Activated CD4-positive, alpha-beta T cell treated with anti-CD3 and anti-CD28 coated beads, Interleukin-2, amount 10 ng/mL, durations not matched to agents 24 days and 14 days (primary cell): ENCODE measurements around the gene CD180. TPM values are rescaled to one million over a fixed set of nuclear protein-coding genes. Genes with fewer than 3 reads are reported as not detected.

Experiments
- DNase-seq: peaks from one replicate; pipeline ENCODE4 v3.0.0; 2022
- H3K27ac Mint-ChIP-seq: one replicate; pipeline ENCODE4 v1.8.0; 2022; ENCODE audit warnings: mild to moderate bottlenecking, mixed read lengths
- H3K27me3 Mint-ChIP-seq: one replicate; pipeline ENCODE4 v1.8.0; 2022; ENCODE audit warnings: mixed read lengths
- H3K36me3 Mint-ChIP-seq: one replicate; pipeline ENCODE4 v1.8.0; 2022; ENCODE audit warnings: low read depth, mild to moderate bottlenecking, mixed read lengths
- H3K4me1 Mint-ChIP-seq: one replicate; pipeline ENCODE4 v1.8.0; 2021; ENCODE audit warnings: mixed read lengths
- H3K4me3 Mint-ChIP-seq: one replicate; pipeline ENCODE4 v1.8.0; 2022; ENCODE audit warnings: mild to moderate bottlenecking, moderate library complexity, mixed read lengths
- H3K9me3 Mint-ChIP-seq: one replicate; pipeline ENCODE4 v1.8.0; 2021; ENCODE audit warnings: mixed read lengths
- intact Hi-C: fragments of 100-400 bp; cut with micrococcal nuclease; formaldehyde crosslinking; loops from one replicate; pipeline ENCODE4 v1.15.1; 2023
- total RNA-seq: library from RNA; stranded (reverse); gene quantifications from 2 replicates; pipeline ENCODE4 v1.2.3, GENCODE V29; 2022

Gene CD180
- total RNA-seq, 1 donor from 2014 or later = 0.47 TPM

DNA sequence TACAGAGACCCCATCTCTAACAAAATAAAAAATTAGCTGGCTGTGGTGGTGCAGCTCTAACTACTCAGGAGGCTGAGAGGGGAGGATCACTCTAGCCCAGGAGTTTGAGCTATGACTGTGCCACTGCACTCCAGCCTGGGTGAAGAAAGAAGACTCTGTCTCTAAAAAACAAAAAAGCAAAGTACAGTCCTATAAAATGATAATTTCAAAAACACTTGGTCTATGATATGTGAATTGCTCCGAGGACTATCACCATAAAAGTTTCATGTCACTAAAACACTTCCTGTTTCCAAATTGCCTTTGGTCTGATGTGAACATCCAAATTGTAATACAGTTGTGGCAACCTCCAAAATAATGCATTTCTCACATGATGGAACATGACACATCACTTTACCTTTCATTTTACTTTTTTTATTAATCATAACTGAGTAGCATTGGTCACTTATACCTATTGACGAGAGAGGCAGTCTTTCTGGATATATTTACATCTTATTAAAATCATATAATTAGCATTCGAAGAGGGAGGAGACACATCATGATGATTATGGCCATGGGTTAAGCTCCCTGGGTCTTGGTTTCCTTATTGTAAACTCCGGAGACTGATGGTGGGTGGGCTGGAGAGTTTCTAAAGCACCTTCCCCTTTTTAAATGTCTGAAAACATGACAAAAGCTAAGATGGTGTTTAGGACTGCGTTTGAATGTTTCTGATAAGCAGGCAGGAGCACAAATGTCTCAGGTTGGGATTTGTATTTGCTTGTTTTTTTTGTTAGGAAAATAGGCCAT is 25.8 kb upstream of the CD180 start:
- no peak for DNase-seq
- peaks cover 3% of the 10 kb centered on the region for H3K36me3 Mint-ChIP-seq
- H3K4me1 Mint-ChIP-seq = peaks cover 44% of the 10 kb centered on the region
- H3K27ac Mint-ChIP-seq = peak overlapping the region; percentile 90
- H3K9me3 Mint-ChIP-seq = no peaks in the 10 kb centered on the region
- intact Hi-C loops = no loop called here
- H3K27me3 Mint-ChIP-seq = peaks cover 2% of the 10 kb centered on the region
- peak overlapping the region; percentile 74 for H3K4me3 Mint-ChIP-seq

DNA sequence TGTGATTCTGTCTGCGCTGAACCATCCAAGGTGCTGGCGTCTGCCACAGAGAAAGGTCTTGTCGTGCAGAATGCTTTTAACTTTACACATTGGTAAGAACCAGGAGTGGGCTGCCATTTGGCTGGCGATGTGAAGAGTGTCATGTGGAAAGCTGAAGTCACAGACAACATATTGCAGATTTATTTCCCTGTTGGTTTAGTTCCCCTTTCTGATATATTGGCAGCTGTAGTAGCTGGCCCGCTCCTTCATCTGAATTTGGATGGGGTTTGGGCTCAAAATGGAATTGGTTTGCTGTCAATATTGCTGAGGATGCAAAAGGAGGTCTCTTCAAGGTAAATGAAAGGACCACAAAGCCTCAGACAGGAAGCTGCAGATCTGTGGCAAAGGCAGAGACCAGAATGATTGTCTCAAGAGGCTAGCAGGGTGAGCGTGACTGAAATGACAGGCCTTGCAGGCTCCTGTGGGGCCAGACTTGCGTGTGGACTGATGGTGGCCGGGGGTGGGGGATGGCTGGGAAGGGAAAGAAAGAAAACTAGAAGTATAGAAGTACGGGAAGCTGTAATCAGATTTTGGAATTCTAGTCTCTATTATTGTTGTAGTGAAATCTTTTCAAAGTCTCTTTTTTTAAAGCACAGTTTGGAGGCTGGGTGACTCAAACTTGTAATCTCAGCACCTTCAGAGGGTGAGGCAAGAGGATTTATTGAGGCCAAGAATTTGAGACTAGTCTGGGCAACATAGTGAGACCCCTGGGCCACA is 25.1 kb upstream of the CD180 start:
- H3K27me3 Mint-ChIP-seq = no peaks in the 10 kb centered on the region
- intact Hi-C loops = no loop called here
- peaks cover 3% of the 10 kb centered on the region for H3K36me3 Mint-ChIP-seq
- peak; percentile 89 for DNase-seq
- H3K9me3 Mint-ChIP-seq = peaks cover 3% of the 10 kb centered on the region
- peak overlapping the region; percentile 90 for H3K27ac Mint-ChIP-seq
- H3K4me3 Mint-ChIP-seq = peak overlapping the region; percentile 74
- H3K4me1 Mint-ChIP-seq = peaks cover 52% of the 10 kb centered on the region

DNA sequence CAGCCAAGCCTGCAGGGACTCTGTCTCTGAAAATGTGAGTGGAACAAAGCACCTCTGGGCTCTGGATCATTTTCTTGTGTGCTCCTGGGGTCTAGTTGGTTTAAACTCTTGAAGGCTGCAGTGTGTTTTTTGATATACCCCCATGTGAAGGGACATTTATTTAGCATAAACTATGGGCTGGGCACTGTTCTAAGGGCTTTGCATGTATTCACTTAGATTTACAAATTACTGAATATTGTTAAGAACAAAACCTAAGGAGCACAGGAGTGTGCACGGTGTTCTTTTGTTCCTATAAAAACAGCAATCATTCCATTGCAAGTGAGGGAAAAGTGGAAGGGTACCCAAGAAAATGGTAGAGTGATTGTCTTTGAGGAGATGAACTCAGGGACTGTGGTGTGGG is 20.0 kb upstream of the CD180 start:
- Mint-ChIP-seq H3K36me3 (peaks cover 4% of the 10 kb centered on the region), H3K27me3 (no peaks in the 10 kb centered on the region), H3K27ac (peak overlapping the region; percentile 99), H3K9me3 (peaks cover 3% of the 10 kb centered on the region), H3K4me3 (peak overlapping the region; percentile 83), H3K4me1 (peaks cover 58% of the 10 kb centered on the region)
- intact Hi-C loops = no loop called here
- no peak for DNase-seq

DNA sequence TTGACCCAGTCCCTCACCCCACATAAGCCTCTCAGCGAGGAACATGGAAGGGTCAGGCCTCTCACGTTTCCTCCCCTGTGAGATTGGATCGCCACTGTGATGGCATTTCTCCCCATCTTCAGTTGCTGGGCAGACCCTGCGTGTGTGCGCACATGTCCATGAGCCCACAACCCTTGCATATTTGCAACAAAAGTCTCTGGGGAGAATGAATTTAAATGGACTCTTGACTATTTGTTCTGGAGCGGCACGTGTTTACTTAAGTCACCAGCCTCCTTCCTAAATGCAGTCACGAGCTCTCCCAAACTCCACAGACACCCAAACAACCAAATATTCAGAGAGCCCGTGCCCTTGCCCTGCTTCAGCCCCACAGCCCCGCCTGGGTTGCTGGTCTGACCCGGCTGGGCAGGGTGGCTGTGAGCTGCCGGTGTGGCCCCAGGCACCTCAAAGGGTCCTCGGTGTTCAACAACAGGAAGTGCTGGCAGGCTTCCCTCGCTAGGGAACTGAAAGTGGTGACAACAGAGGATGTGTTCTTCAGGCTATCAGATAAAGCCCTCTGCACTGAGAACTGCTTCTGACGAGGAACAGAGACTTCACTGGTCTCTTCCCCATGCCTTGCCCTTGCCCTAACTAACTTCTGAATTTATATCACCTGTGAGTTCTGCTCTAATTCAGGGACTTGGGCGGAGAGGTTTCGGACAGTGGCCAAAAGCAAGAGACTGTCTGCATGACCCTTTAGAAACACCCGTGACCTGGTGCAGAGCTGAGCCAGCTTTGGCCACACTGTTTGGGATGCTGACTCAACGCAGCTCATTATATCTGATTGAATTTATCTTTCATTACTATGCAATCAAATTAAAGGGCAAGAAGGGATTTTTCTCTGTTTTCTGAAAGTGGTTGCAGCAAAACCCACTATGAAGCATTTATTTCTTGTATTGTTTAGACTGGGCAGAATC is 19.2 kb upstream of the CD180 start:
- Mint-ChIP-seq H3K4me1 (peaks cover 55% of the 10 kb centered on the region), H3K9me3 (peaks cover 3% of the 10 kb centered on the region), H3K36me3 (peaks cover 4% of the 10 kb centered on the region), H3K4me3 (peak overlapping the region; percentile 83), H3K27me3 (no peaks in the 10 kb centered on the region), H3K27ac (peak overlapping the region; percentile 99)
- intact Hi-C loops = no loop called here
- DNase-seq = peak; percentile 93

DNA sequence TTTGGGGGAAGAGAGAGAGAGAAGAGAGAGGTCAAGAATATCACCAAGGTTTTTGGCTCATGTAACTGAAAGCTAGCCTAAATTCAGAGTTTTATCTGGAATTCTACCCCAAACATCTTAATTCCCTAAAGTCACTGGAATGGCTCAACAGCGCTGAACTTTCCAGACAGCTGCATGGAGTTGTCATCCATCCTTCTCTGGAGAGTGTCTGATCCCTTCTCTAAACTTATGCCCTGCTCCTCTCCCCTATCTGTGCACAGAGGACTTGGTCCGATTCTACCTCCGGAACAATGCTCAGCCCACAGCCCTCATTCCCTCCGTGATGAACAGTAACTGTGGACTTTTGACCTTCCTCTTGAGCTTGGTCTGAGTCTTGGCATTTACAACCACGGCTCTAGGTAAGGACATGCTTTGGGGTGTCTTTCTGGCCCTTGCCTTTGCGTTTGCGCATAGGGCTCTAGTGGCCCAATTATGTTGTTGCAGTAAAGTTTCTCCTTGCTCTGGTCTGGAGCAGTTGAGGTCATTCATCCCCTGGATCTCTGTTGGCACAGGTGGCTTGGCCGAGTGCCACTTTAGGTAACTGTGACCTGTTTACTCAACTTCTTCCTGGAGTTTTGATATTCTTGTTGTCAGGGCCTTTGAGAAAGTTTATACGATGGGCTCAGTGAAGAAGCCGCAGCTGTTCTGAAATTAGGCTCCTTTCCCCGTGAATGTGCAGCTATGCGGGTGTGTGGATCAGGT is 18.3 kb upstream of the CD180 start:
- H3K4me1 Mint-ChIP-seq = peaks cover 56% of the 10 kb centered on the region
- peak overlapping the region; percentile 99 for H3K27ac Mint-ChIP-seq
- peak overlapping the region; percentile 8 for H3K4me3 Mint-ChIP-seq
- no peak for DNase-seq
- peaks cover 4% of the 10 kb centered on the region for H3K36me3 Mint-ChIP-seq
- intact Hi-C loops = no loop called here
- peaks cover 3% of the 10 kb centered on the region for H3K9me3 Mint-ChIP-seq
- H3K27me3 Mint-ChIP-seq = no peaks in the 10 kb centered on the region

DNA sequence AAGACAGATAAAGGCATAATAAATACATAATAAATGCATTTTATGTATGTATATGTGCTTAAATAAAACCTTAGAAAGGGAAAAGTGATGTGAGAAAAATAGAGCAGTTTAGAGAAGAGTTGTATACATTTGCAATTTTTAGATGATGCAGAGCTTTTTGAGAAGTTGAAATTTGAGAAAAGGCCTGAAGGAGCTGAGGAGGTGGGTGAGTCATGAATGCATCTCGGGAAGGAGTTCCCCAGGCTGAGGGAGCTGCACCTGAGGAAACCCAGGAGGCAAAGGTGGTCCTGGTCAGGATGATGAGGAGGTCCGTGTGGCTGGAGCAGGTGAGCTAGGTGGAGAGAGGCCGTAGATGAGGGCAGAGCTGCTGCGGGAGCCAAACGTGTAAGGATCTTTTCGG is 17.4 kb upstream of the CD180 start:
- Mint-ChIP-seq H3K27ac (peak overlapping the region; percentile 8), H3K4me3 (no peak overlapping the region), H3K4me1 (peaks cover 59% of the 10 kb centered on the region), H3K27me3 (no peaks in the 10 kb centered on the region), H3K36me3 (peaks cover 4% of the 10 kb centered on the region), H3K9me3 (peaks cover 3% of the 10 kb centered on the region)
- intact Hi-C loops = no loop called here
- DNase-seq = no peak

DNA sequence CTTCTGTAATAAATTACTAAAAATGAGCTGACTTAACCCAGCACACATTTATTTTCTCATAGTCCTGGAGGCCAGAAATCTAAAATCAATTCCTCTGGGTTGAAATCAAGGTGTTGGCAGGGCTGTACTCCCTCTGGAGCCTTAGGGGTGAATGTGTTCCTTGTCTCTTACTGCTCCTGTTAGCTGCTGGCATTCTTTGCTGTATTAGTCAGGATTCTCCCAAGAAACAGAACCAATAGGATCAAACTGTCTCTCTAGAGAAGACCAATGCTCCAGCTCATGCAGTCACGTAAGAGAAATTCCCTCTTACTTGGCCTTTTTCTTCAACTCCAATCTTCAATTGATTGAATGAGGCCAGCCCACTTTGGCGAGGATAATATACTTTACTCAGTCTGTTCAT is 15.3 kb upstream of the CD180 start:
- intact Hi-C loops = no loop called here
- Mint-ChIP-seq H3K9me3 (peaks cover 3% of the 10 kb centered on the region), H3K4me3 (no peak overlapping the region), H3K4me1 (peaks cover 60% of the 10 kb centered on the region), H3K27ac (no peak overlapping the region), H3K36me3 (peaks cover 1% of the 10 kb centered on the region), H3K27me3 (no peaks in the 10 kb centered on the region)
- no peak for DNase-seq

DNA sequence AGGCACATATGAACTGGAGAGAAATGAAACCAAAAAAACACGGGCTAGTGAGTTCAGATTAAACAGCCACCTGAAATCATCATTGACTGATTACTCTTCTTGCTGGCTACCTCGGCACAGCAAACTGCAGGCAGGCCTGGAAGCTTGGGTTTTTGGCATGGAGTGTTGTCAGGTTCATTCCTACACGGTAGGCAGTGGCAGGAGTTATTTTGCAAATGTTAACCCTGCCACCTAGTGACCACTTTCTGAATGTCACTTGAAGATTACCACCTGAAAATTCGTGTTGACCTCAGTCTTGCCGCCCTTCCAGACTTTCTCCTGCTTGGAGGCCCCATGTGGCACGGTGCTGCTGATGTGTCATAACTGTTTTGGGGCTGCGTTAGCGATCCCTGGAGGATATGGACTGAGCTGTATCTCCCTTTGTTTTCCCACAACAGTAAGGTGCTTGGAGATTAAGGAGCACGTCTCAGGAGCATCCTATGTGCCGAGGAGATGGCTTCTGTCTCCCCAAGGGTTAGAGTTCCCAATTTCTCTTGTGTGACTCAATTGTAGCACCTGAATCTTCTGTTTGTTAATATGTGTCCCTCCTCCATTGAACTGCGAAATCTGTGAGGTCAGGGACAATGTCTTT is 12.7 kb upstream of the CD180 start:
- H3K36me3 Mint-ChIP-seq = peaks cover 6% of the 10 kb centered on the region
- H3K9me3 Mint-ChIP-seq = peaks cover 4% of the 10 kb centered on the region
- peak; percentile 92 for DNase-seq
- H3K27me3 Mint-ChIP-seq = no peaks in the 10 kb centered on the region
- no peak overlapping the region for H3K4me3 Mint-ChIP-seq
- H3K4me1 Mint-ChIP-seq = peaks cover 62% of the 10 kb centered on the region
- intact Hi-C loops = loop anchor here (1.0 to 10.0 kb wide), 8 partner anchors 52 to 1216 kb away; no protein-coding TSS in a partner anchor
- peak overlapping the region; percentile 74 for H3K27ac Mint-ChIP-seq

DNA sequence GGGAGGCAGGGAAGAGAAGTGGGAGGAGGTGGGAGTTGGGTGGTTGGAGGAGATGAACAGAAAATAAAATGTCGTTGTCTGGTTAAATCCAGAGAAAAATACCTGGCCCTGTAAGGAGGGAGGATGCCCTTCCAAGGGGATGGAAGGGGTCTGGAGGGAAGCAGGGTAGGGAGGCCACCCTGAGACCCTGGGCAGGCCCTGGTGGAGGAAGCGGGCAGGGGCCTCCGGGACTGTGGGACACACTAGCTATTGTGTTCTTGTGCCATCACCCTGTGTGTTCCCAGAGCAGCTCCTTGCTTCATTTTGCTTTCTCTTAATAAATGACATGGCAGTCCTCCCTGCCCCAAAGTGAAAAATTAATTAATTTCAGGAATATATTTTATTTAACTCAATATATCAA is 11.8 kb upstream of the CD180 start:
- peak; percentile 68 for DNase-seq
- Mint-ChIP-seq H3K4me1 (peaks cover 63% of the 10 kb centered on the region), H3K9me3 (peaks cover 4% of the 10 kb centered on the region), H3K4me3 (peak overlapping the region; percentile 54), H3K36me3 (peaks cover 6% of the 10 kb centered on the region), H3K27me3 (no peaks in the 10 kb centered on the region), H3K27ac (peak overlapping the region; percentile 95)
- intact Hi-C loops = loop anchor here (5.0 to 10.0 kb wide), 6 partner anchors 174 to 1216 kb away; no protein-coding TSS in a partner anchor

DNA sequence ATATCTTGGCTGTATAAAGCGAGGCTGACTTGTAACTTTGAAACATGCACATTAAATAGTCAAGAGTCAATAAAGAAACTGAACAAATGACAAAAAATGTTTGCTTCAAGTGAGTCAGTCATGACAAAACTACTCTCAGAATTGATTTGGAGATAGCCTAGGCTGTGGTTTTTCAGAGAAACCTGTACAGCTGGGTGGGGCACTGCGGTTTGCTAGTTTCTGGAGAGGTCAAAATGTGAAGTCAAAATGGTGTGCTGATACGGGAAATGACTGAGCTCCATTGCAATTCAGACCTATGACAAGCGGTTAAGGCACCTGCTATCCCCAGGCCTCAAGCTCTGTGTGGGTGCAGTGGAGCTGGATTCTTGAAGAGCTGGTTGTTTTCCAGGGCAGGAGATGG is 10.3 kb upstream of the CD180 start:
- Mint-ChIP-seq H3K27ac (peak overlapping the region; percentile 95), H3K36me3 (peaks cover 6% of the 10 kb centered on the region), H3K27me3 (no peaks in the 10 kb centered on the region), H3K4me1 (peaks cover 71% of the 10 kb centered on the region), H3K4me3 (peak overlapping the region; percentile 68), H3K9me3 (peaks cover 4% of the 10 kb centered on the region)
- peak; percentile 97 for DNase-seq
- intact Hi-C loops = loop anchor here (1.0 to 10.0 kb wide), 10 partner anchors 41 to 1218 kb away; partner anchors contain the start of gene PIK3R1

DNA sequence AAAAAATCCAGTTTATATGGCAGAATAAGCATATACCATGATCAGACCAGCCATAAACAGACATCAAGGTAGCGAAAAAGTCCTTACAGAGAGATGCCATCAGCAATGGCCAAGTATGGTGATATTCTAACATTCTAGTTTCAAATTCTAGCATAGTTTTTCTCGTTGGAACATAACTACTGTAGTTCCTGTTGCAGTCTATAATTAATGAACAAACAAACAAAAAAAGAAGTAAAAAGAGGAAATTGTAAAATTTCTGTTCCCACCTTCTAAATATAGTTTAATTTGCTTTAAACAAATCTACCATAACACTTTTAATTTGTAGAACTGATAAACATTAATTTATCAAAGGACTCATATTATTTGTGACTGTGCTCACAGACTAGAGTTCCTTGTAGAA is 9.9 kb upstream of the CD180 start:
- Mint-ChIP-seq H3K9me3 (peaks cover 4% of the 10 kb centered on the region), H3K4me1 (peaks cover 73% of the 10 kb centered on the region), H3K27ac (peak overlapping the region; percentile 95), H3K27me3 (no peaks in the 10 kb centered on the region), H3K36me3 (peaks cover 8% of the 10 kb centered on the region), H3K4me3 (peak overlapping the region; percentile 68)
- intact Hi-C loops = loop anchor here (2.0 to 10.0 kb wide), 9 partner anchors 172 to 1218 kb away; partner anchors contain the start of gene PIK3R1
- DNase-seq = no peak

DNA sequence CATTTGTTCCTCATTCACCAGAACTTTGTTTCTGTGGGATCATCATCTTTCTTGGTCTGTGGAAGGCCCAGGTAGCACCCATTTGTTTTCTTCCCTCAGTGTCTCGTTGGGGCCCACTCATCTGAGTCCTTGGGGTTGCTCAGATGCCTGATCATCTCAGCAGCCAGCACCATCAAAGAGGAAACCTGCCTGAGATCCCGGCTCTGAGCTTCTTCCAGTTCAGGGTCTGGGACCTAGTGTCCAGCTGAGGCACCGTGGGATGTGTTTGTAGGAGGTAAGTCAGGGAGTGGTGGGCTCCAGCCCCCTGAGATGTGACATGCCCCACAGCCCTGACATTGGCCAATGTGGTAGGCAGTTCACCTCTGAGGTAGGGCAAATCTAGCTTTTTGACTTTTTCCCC is 9.4 kb upstream of the CD180 start:
- DNase-seq = peak; percentile 70
- Mint-ChIP-seq H3K27ac (peak overlapping the region; percentile 95), H3K4me3 (peak overlapping the region; percentile 68), H3K4me1 (peaks cover 76% of the 10 kb centered on the region), H3K9me3 (peaks cover 7% of the 10 kb centered on the region), H3K36me3 (peaks cover 11% of the 10 kb centered on the region), H3K27me3 (no peaks in the 10 kb centered on the region)
- intact Hi-C loops = loop anchor here (2.0 to 10.0 kb wide), 9 partner anchors 171 to 1219 kb away; partner anchors contain the start of gene PIK3R1
